ENCODE data around the gene FANCI. TPM values are rescaled to one million over a fixed set of nuclear protein-coding genes. Genes with fewer than 3 reads are reported as not detected.

Gene FANCI
- total RNA-seq, 2 experiments from 2014 or later: 6.1 to 7.1 TPM

GRCh38 chr15:89329329-89330084, 85.7 kb downstream of the FANCI start:
- Histone ChIP-seq H3K4me3 (ENCODE audit: low read length) (no peak overlapping the region), H3K4me1 (ENCODE audit: insufficient read depth, low read length) (peaks cover 68% of the 10 kb centered on the region), H3K36me3 (ENCODE audit: insufficient read depth, low read length) (peaks cover 87% of the 10 kb centered on the region), H3K27ac (ENCODE audit: low read depth in 1 of 2, low read length in 2 of 2) (peak overlapping the region in 1 of 2 donors; percentile 40), H3K9me3 (ENCODE audit: control insufficient read depth in 1 of 2, insufficient read depth in 1 of 2, low read length in 2 of 2) (no peaks in the 10 kb centered on the region), H3K27me3 (ENCODE audit: control insufficient read depth in 1 of 2, insufficient read depth in 2 of 2, low read length in 2 of 2) (no peaks in the 10 kb centered on the region)
- POLR2A ChIA-PET: interaction anchor here (1.2 to 1.5 kb wide), 2 partner anchors 9 to 122 kb away, joined by 4 to 5 read pairs; no protein-coding TSS in a partner anchor
- no peak for TF ChIP-seq CTCF (IDR thresholded peaks at IDR 0.05)
- Mint-ChIP-seq H3K4me3 (peak overlapping the region; percentile 88), H3K9me3 (no peaks in the 10 kb centered on the region), H3K4me1 (ENCODE audit: low read depth) (peaks cover 51% of the 10 kb centered on the region), H3K27ac (peak overlapping the region; percentile 84), H3K36me3 (ENCODE audit: low read depth) (peaks cover 85% of the 10 kb centered on the region), H3K27me3 (no peaks in the 10 kb centered on the region)
- DNase-seq (peak in 5 of 14 experiments; percentile 10 to 58 (median 49)), ATAC-seq (ENCODE audit: poor library complexity) (no peak)
- CTCF ChIA-PET: interaction anchor here (1.9 kb wide), 1 partner anchor 29 kb away, joined by 7 read pairs; no protein-coding TSS in a partner anchor
- intact Hi-C loops (cut with DNase I, micrococcal nuclease): loop anchor here (10.0 kb wide), 3 partner anchors 365 to 785 kb away; partner anchors contain the start of genes AEN (in 2 of the 2), DET1 (in 1 of the 2), PEX11A (in 1 of the 2) and WDR93 (in 1 of the 2)

GRCh38 chr15:89330119-89330518, 86.3 kb downstream of the FANCI start:
- Histone ChIP-seq H3K9me3 (ENCODE audit: control insufficient read depth in 1 of 2, insufficient read depth in 1 of 2, low read length in 2 of 2) (no peaks in the 10 kb centered on the region), H3K4me1 (ENCODE audit: insufficient read depth, low read length) (peaks cover 68% of the 10 kb centered on the region), H3K27ac (ENCODE audit: low read depth in 1 of 2, low read length in 2 of 2) (peak overlapping the region in 1 of 2 donors; percentile 40), H3K4me3 (ENCODE audit: low read length) (no peak overlapping the region), H3K36me3 (ENCODE audit: insufficient read depth, low read length) (peaks cover 81% of the 10 kb centered on the region), H3K27me3 (ENCODE audit: control insufficient read depth in 1 of 2, insufficient read depth in 2 of 2, low read length in 2 of 2) (no peaks in the 10 kb centered on the region)
- intact Hi-C loops (cut with DNase I, micrococcal nuclease): loop anchor here (10.0 kb wide), 3 partner anchors 365 to 785 kb away; partner anchors contain the start of genes AEN (in 2 of the 2), DET1 (in 1 of the 2), PEX11A (in 1 of the 2) and WDR93 (in 1 of the 2)
- H3K9me3 Mint-ChIP-seq: peaks cover 2% of the 10 kb centered on the region
- peak overlapping the region; percentile 84 for H3K27ac Mint-ChIP-seq
- DNase-seq (no peak), ATAC-seq (ENCODE audit: poor library complexity) (no peak)
- H3K4me1 Mint-ChIP-seq (ENCODE audit: low read depth): peaks cover 58% of the 10 kb centered on the region
- ChIA-PET CTCF (interaction anchor here (1.9 kb wide), 1 partner anchor 28 kb away, joined by 7 read pairs; no protein-coding TSS in a partner anchor), POLR2A (interaction anchor here (0.9 to 1.5 kb wide), 3 partner anchors 10 to 123 kb away, joined by 3 to 5 read pairs (median 4); no protein-coding TSS in a partner anchor)
- TF ChIP-seq CTCF (IDR thresholded peaks at IDR 0.05): no peak
- peak overlapping the region; percentile 88 for H3K4me3 Mint-ChIP-seq
- H3K27me3 Mint-ChIP-seq: peaks cover 6% of the 10 kb centered on the region
- peaks cover 85% of the 10 kb centered on the region for H3K36me3 Mint-ChIP-seq (ENCODE audit: low read depth)

- H3K27ac Mint-ChIP-seq: peak overlapping the region; percentile 84
- peaks cover 83% of the 10 kb centered on the region for H3K36me3 Mint-ChIP-seq (ENCODE audit: low read depth)
- peaks cover 11% of the 10 kb centered on the region for H3K27me3 Mint-ChIP-seq
- ChIA-PET CTCF (interaction anchor here (1.9 kb wide), 1 partner anchor 27 kb away, joined by 7 read pairs; no protein-coding TSS in a partner anchor), POLR2A (interaction anchor here (0.9 to 1.6 kb wide), 3 partner anchors 12 to 28 kb away, joined by 3 read pairs; no protein-coding TSS in a partner anchor)
- H3K4me1 Mint-ChIP-seq (ENCODE audit: low read depth): peaks cover 66% of the 10 kb centered on the region
- DNase-seq (no peak), ATAC-seq (ENCODE audit: poor library complexity) (no peak)
- intact Hi-C loops (cut with DNase I, micrococcal nuclease): loop anchor here (10.0 kb wide), 3 partner anchors 364 to 786 kb away; partner anchors contain the start of genes AEN (in 2 of the 2), DET1 (in 1 of the 2), PEX11A (in 1 of the 2) and WDR93 (in 1 of the 2)
- H3K27me3 ChIP-seq (ENCODE audit: control insufficient read depth in 1 of 2, insufficient read depth in 2 of 2, low read length in 2 of 2): no peaks in the 10 kb centered on the region
- peaks cover 72% of the 10 kb centered on the region for H3K36me3 ChIP-seq (ENCODE audit: insufficient read depth, low read length)
- H3K4me3 Mint-ChIP-seq: peak overlapping the region; percentile 85
- H3K4me3 ChIP-seq (ENCODE audit: low read length): no peak overlapping the region
- no peak overlapping the region for H3K27ac ChIP-seq (ENCODE audit: low read depth in 1 of 2, low read length in 2 of 2)
- peaks cover 2% of the 10 kb centered on the region for H3K9me3 Mint-ChIP-seq
- peaks cover 75% of the 10 kb centered on the region for H3K4me1 ChIP-seq (ENCODE audit: insufficient read depth, low read length)
- no peak for TF ChIP-seq CTCF (IDR thresholded peaks at IDR 0.05)
- no peaks in the 10 kb centered on the region for H3K9me3 ChIP-seq (ENCODE audit: control insufficient read depth in 1 of 2, insufficient read depth in 1 of 2, low read length in 2 of 2)
Observed at GRCh38 chr15:89330881-89331595, 87.3 kb downstream of the FANCI start.

Data from CD4-positive, alpha-beta T cell (primary cell).